Activated CD8-positive, alpha-beta memory T cell treated with anti-CD3 and anti-CD28 coated beads, Interleukin-2, amount 10 ng/mL, durations not matched to agents 7 days and 5 days (primary cell): Measurements from ENCODE around the gene B3GALT2. TPM values are rescaled to one million over a fixed set of nuclear protein-coding genes. Genes with fewer than 3 reads are reported as not detected.

Experiments
- ATAC-seq: fragments of 150-1000 bp; cut with Tn5 transposase; one replicate; pipeline ENCODE4 v1.10.0; 2021; ENCODE audit warnings: moderate library complexity
- CTCF ChIA-PET: fragments of 350-600 bp; sonication (Branson Sonifier 250); formaldehyde crosslinking; loops from one replicate; lab custom pipeline; 2021; ENCODE audit warnings: antibody characterized with exemption; lab: Charles Lee
- DNase-seq: peaks from one replicate; pipeline ENCODE4 v3.0.0-alpha.2; 2020
- H3K27ac Mint-ChIP-seq: one replicate; pipeline ENCODE4 v1.8.0; 2021; ENCODE audit warnings: mild to moderate bottlenecking, mixed read lengths
- H3K27me3 Mint-ChIP-seq: one replicate; pipeline ENCODE4 v1.8.0; 2021; ENCODE audit warnings: mixed read lengths
- H3K36me3 Mint-ChIP-seq: one replicate; pipeline ENCODE4 v1.8.0; 2021; ENCODE audit warnings: mild to moderate bottlenecking, mixed read lengths
- H3K4me1 Mint-ChIP-seq: one replicate; pipeline ENCODE4 v1.8.0; 2021; ENCODE audit warnings: mixed read lengths
- H3K4me3 Mint-ChIP-seq: one replicate; pipeline ENCODE4 v1.8.0; 2021; ENCODE audit warnings: mild to moderate bottlenecking, moderate library complexity, mixed read lengths
- H3K9me3 Mint-ChIP-seq: one replicate; pipeline ENCODE4 v1.8.0; 2022; ENCODE audit warnings: low read depth, mixed read lengths
- microRNA-seq: library from miRNA; unstranded; fragments of <30 nt; microRNA quantifications from one replicate; pipeline ENCODE4 v1.2.0, GENCODE V29; 2022
- total RNA-seq, 2 experiments: library from RNA; stranded (reverse); gene quantifications; one replicate each; pipeline ENCODE4 v1.2.3, GENCODE V29; 2021

The B3GALT2 gene
- total RNA-seq, 2 experiments from 2014 or later = 0.99 to 2.5 TPM

DNA sequence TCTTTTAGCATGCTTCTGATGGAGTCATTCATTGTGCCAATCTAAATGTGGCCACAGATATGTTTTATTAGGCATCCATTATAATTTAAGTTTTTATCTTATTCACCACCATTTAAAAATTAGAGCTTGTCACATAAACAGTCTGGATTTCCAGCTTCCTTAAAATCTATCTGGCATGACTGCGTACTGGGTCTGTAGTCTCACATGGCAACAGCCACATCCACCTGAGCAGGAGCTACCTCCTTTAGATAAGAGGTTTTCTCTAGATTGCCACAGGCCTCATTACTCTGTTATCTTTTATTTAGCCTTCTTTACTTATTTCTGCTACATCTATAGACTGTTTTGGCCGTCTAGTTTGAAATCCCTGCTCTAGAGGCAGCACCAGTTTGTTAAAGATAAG is 29.1 kb downstream of the B3GALT2 start:
- Mint-ChIP-seq H3K4me3 (no peak overlapping the region), H3K27ac (no peak overlapping the region), H3K9me3 (no peaks in the 10 kb centered on the region), H3K36me3 (peaks cover 24% of the 10 kb centered on the region), H3K4me1 (peaks cover 4% of the 10 kb centered on the region), H3K27me3 (no peaks in the 10 kb centered on the region)
- DNase-seq (no peak), ATAC-seq (no peak)
- CTCF ChIA-PET = no interaction called here

DNA sequence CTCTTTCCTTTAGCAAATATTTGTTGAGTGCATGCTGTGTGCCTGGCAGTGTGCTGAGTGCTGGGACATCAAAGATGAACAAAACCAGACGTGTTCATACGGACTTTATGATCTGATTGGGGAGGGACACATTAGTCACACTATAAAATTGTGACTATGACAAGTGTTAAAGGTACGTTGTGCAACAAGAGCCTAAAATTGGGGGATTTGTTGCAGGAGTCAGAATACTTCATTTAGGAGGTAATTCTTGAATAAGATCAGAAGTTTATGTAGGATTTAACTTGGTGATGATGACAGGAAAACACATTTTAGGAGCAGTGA is 29.6 kb downstream of the B3GALT2 start:
- no peak overlapping the region for H3K27ac Mint-ChIP-seq
- peaks cover 4% of the 10 kb centered on the region for H3K4me1 Mint-ChIP-seq
- no peaks in the 10 kb centered on the region for H3K27me3 Mint-ChIP-seq
- CTCF ChIA-PET = interaction anchor here (1.3 kb wide), 1 partner anchor 14 kb away, joined by 3 read pairs; no protein-coding TSS in a partner anchor
- no peak overlapping the region for H3K4me3 Mint-ChIP-seq
- DNase-seq (no peak), ATAC-seq (no peak)
- no peaks in the 10 kb centered on the region for H3K9me3 Mint-ChIP-seq
- H3K36me3 Mint-ChIP-seq = peaks cover 26% of the 10 kb centered on the region

DNA sequence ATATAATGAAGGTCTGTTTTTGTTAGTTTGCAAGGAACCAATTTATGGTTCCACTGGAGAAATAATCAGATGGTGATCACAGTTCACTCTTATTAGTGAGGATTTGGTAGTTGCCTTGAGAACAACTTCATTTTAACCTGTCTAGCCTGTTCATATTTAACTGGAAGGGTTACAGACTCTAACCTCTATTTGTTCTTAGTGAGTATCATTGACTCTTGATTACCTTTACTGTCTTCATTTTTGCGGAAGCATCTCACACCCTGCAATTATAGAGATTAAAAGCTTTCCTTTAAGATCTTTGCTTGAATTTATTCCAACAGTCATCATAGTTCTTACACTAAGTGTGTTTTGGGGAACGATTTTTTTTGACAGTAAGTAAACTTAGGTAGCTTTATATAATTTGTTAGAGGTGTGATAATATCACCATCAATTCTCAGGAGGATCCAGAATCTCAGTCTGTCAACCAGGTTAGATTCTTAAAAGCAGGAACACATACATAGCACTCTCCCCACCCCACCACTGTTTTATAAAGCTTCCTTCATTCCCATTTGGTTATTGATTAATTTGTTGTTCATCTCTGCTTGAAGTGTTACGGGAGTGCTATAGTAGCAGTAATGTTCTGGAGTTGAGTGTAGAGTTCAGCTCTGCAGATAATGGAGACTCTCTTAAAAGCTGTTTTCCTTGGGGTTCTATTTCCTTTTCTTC is 30.1 kb downstream of the B3GALT2 start:
- no peak for ATAC-seq
- Mint-ChIP-seq H3K4me1 (peaks cover 4% of the 10 kb centered on the region), H3K27me3 (no peaks in the 10 kb centered on the region), H3K9me3 (no peaks in the 10 kb centered on the region), H3K4me3 (no peak overlapping the region), H3K36me3 (peaks cover 26% of the 10 kb centered on the region), H3K27ac (no peak overlapping the region)
- no peak for DNase-seq
- CTCF ChIA-PET = interaction anchor here (1.3 kb wide), 1 partner anchor 14 kb away, joined by 3 read pairs; no protein-coding TSS in a partner anchor

DNA sequence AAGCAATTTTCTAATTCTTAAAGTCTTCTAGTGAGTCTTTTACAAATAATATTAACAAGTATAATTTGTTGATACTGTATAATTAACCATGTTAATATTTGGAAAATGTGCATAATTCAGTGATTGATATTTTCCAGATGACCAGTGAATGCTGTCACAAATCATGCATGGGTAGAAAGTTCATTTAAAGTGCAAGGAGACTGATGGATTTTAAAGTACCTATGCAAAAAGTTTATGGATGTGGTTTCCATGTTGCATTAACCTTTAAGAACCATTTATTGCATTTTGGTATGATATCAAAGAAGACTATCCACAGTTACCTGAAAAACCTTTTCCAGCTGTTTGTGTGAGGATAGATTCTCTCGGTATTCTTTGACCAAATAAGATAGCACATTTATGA is 41.4 kb downstream of the B3GALT2 start:
- Mint-ChIP-seq H3K4me3 (no peak overlapping the region), H3K9me3 (no peaks in the 10 kb centered on the region), H3K4me1 (peaks cover 12% of the 10 kb centered on the region), H3K27ac (no peak overlapping the region), H3K27me3 (no peaks in the 10 kb centered on the region), H3K36me3 (peaks cover 43% of the 10 kb centered on the region)
- DNase-seq (no peak), ATAC-seq (no peak)
- CTCF ChIA-PET = no interaction called here

DNA sequence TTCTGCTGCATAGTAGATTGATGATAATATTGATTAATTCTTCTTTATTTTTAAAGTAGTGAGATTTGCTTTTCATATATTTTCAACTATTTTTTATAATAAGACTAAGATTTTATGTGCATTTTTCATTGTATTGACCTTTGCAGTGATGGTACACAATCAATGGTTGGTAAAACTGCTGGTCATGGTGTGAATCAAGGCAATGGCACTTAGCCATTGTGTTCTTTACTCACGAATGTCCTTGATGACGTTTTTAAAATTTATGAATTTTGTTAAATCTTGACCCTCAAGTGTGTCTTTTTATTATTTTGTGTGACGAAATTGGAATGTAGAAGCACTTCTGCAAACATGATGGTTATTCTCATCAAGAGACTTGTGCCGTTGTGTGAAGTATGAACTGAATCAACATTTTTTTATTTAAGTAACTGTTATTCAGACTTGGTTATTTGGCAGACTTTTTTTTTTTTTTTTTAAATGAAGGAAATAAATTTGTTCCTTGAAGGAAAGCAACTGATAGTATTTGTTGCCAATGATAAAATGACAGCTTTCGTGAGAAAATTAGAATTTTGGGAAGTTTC is 42.0 kb downstream of the B3GALT2 start:
- CTCF ChIA-PET = interaction anchor here (0.6 kb wide), 1 partner anchor 1004 kb away, joined by 5 read pairs; no protein-coding TSS in a partner anchor
- H3K4me1 Mint-ChIP-seq = peaks cover 12% of the 10 kb centered on the region
- peaks cover 48% of the 10 kb centered on the region for H3K36me3 Mint-ChIP-seq
- H3K4me3 Mint-ChIP-seq = no peak overlapping the region
- no peak for ATAC-seq
- H3K27me3 Mint-ChIP-seq = no peaks in the 10 kb centered on the region
- no peaks in the 10 kb centered on the region for H3K9me3 Mint-ChIP-seq
- no peak overlapping the region for H3K27ac Mint-ChIP-seq
- DNase-seq = no peak

DNA sequence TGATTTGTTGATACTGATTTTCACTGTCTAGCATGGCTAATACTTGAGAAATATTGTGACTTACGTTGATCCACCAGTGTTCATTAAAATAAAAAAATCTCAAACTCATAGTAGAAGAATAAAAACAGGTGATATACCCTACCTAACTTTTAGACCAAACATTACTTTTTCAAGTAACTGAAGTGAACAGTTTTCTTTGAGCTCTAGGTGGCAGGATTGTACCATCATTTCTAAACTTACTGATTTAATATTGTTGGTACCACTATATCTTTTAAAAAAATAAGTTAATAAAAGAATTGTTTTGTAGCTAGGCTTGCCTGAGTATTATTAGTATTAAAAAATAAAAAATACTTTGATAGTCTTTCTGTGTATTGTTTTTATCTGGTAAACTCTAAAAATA is 43.1 kb downstream of the B3GALT2 start:
- ATAC-seq (no peak), DNase-seq (no peak)
- Mint-ChIP-seq H3K4me3 (no peak overlapping the region), H3K27ac (peak overlapping the region; percentile 49), H3K36me3 (peaks cover 52% of the 10 kb centered on the region), H3K9me3 (no peaks in the 10 kb centered on the region), H3K4me1 (peaks cover 12% of the 10 kb centered on the region), H3K27me3 (no peaks in the 10 kb centered on the region)
- CTCF ChIA-PET = interaction anchor here (1.6 kb wide), 1 partner anchor 13 kb away, joined by 3 read pairs; no protein-coding TSS in a partner anchor

DNA sequence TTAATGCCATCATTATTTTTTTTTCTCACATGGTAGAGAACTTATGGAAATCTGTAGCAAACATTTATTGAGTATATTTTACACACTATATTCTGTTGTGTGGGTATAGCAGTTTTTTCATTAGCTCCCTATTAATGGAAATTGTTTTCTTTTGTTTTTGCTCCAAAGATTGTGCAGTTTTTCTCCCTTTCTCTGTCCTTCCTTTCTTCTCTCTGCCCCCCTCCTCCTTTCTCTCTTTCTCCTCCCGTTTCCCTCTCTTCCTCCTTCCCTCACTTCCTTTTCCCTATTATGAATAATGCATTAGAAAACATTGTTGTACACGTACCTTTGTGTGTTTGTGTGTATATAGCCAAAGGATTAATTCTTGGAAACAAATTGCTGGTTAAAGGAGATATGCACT is 44.0 kb downstream of the B3GALT2 start:
- peaks cover 55% of the 10 kb centered on the region for H3K36me3 Mint-ChIP-seq
- H3K9me3 Mint-ChIP-seq = no peaks in the 10 kb centered on the region
- no peak overlapping the region for H3K4me3 Mint-ChIP-seq
- ATAC-seq (no peak), DNase-seq (no peak)
- no peaks in the 10 kb centered on the region for H3K27me3 Mint-ChIP-seq
- CTCF ChIA-PET = interaction anchor here (1.6 kb wide), 1 partner anchor 14 kb away, joined by 3 read pairs; no protein-coding TSS in a partner anchor
- peaks cover 12% of the 10 kb centered on the region for H3K4me1 Mint-ChIP-seq
- no peak overlapping the region for H3K27ac Mint-ChIP-seq

DNA sequence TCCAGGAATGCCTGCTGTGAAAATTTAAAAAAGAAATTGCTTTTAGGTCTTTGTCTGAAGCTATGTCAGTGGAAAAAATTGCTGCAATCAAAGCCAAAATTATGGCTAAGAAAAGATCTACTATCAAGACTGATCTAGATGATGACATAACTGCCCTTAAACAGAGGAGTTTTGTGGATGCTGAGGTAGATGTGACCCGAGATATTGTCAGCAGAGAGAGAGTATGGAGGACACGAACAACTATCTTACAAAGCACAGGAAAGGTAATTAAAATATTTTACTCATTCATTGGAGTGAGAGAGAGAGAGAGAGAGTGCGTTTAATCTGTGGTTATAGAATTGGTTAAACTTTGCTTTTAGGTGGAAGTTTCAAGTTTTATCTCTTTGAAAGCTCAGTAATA is 44.6 kb downstream of the B3GALT2 start:
- ATAC-seq (peak; percentile 39), DNase-seq (no peak)
- Mint-ChIP-seq H3K4me3 (no peak overlapping the region), H3K4me1 (peaks cover 12% of the 10 kb centered on the region), H3K27me3 (no peaks in the 10 kb centered on the region), H3K36me3 (peaks cover 54% of the 10 kb centered on the region), H3K9me3 (no peaks in the 10 kb centered on the region), H3K27ac (no peak overlapping the region)
- CTCF ChIA-PET = interaction anchor here (1.6 kb wide), 1 partner anchor 14 kb away, joined by 3 read pairs; no protein-coding TSS in a partner anchor

DNA sequence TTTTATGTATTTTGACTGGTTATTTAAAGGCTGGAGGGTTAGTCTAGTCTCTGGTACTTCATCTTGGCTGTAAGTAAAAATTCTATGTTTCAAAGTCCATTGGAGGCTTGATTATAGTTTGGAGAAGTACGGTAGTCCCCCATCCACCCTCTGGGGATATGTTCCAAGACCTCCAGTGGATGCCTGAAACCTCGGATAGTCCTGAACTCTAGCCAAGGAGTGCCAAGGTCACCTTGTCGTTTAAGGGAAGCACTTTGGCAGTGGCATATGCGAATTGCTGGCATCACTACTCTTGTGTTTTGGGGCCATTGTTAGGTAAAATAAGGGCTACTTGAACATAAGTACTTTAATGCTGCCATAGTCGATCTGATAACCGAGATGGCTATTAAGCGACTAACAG is 46.2 kb downstream of the B3GALT2 start:
- Mint-ChIP-seq H3K9me3 (no peaks in the 10 kb centered on the region), H3K27me3 (no peaks in the 10 kb centered on the region), H3K36me3 (peaks cover 54% of the 10 kb centered on the region), H3K4me3 (no peak overlapping the region), H3K27ac (no peak overlapping the region), H3K4me1 (peaks cover 12% of the 10 kb centered on the region)
- CTCF ChIA-PET = no interaction called here
- ATAC-seq (no peak), DNase-seq (no peak)

DNA sequence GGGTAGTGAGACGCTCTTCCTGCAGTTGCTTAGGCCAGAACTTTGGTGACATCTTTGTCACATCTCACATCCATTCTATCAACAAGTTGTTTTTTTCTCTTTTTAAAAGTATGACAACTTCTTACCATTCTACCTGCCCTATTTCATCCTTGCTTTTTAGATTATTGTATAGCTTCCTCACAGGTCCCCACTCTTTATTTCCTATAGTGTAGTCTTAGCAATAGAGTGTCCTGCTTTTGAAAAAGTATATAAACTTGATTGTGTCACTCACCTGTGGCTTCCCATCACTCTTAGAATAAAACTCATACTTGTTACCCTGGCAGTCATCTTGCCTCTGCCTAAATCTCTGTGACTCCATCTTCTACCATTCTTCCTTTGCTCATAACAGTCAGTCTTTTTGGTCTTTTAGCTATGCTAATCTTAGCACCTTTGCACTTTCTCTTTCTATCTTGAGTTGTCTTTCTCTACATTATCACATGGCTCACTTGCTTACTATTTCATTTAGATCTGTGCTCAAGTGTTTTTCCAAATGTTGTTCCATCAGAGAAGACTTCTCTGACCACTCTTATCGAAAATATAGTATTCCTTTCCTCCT is 55.0 kb downstream of the B3GALT2 start:
- H3K9me3 Mint-ChIP-seq = no peaks in the 10 kb centered on the region
- no peaks in the 10 kb centered on the region for H3K27me3 Mint-ChIP-seq
- H3K36me3 Mint-ChIP-seq = peaks cover 48% of the 10 kb centered on the region
- peaks cover 31% of the 10 kb centered on the region for H3K4me1 Mint-ChIP-seq
- H3K27ac Mint-ChIP-seq = peak overlapping the region; percentile 26
- DNase-seq (no peak), ATAC-seq (peak; percentile 47)
- CTCF ChIA-PET = no interaction called here
- no peak overlapping the region for H3K4me3 Mint-ChIP-seq

Small RNA genes lying within 50 kb of the gene (microRNA-seq; reads per million reads assigned to microRNA genes)
- not detected for gene MIR1278

Other genes with a start within 250 kb of the B3GALT2 start
- 10 to 100 TPM; 50.8 to 68.5 TPM for gene UCHL5, start 127.3 kb downstream of the B3GALT2 start, total RNA-seq
- gene RO60, start 127.0 kb downstream of the B3GALT2 start, total RNA-seq = 10 to 100 TPM; 59.0 to 59.3 TPM
- gene GLRX2, start 81.2 kb downstream of the B3GALT2 start, total RNA-seq = 10 to 100 TPM; 22.3 to 37.6 TPM
- gene CDC73, start 64.6 kb downstream of the B3GALT2 start, total RNA-seq = 10 to 100 TPM; 55.6 to 63.3 TPM